Endodermal cell (in vitro differentiated cells): ENCODE measurements around the gene DHH. TPM values are rescaled to one million over a fixed set of nuclear protein-coding genes. Genes with fewer than 3 reads are reported as not detected.

Source experiments
- DNase-seq: peaks from one replicate; pipeline ENCODE4 v3.0.0-alpha.2; 2017
- H3K27ac ChIP-seq: 2 replicates; pipeline ENCODE4 v1.5.1; 2013; ENCODE audit warnings: mild to moderate bottlenecking, low read depth, low read length, moderate library complexity
- H3K27me3 ChIP-seq: 2 replicates; pipeline ENCODE4 v1.6.1; 2013; ENCODE audit warnings: mild to moderate bottlenecking, low read length, moderate library complexity; ENCODE audit not compliant: insufficient read depth, control insufficient read depth, poor library complexity, severe bottlenecking
- H3K36me3 ChIP-seq: 2 replicates; pipeline ENCODE4 v1.7.0; 2013; ENCODE audit warnings: mild to moderate bottlenecking, low read length, moderate library complexity; ENCODE audit not compliant: control insufficient read depth, insufficient read depth
- H3K4me1 ChIP-seq: one replicate; pipeline ENCODE4 v1.7.0; 2013; ENCODE audit warnings: low read length; ENCODE audit not compliant: control insufficient read depth, insufficient read depth
- H3K4me3 ChIP-seq: 2 replicates; pipeline ENCODE4 v1.5.1; 2013; ENCODE audit warnings: mild to moderate bottlenecking, low read length, moderate library complexity
- H3K9ac ChIP-seq: 2 replicates; pipeline ENCODE4 v1.6.1; 2013; ENCODE audit warnings: mild to moderate bottlenecking, low read length, moderate library complexity; ENCODE audit not compliant: poor library complexity, severe bottlenecking; ENCODE audit errors: extremely low read depth
- H3K9me3 ChIP-seq: 2 replicates; pipeline ENCODE4 v1.6.1; 2013; ENCODE audit warnings: mild to moderate bottlenecking, low read length, moderate library complexity; ENCODE audit not compliant: control insufficient read depth
- H3K27ac Mint-ChIP-seq: 2 replicates; pipeline ENCODE4 v1.8.0; 2020; ENCODE audit warnings: mixed read lengths
- H3K27me3 Mint-ChIP-seq: 2 replicates; pipeline ENCODE4 v1.8.0; 2021; ENCODE audit warnings: mild to moderate bottlenecking, mixed read lengths; ENCODE audit not compliant: insufficient read depth
- H3K36me3 Mint-ChIP-seq: 2 replicates; pipeline ENCODE4 v1.8.0; 2020; ENCODE audit warnings: low read depth, mixed read lengths
- H3K4me1 Mint-ChIP-seq: 2 replicates; pipeline ENCODE4 v1.8.0; 2020; ENCODE audit warnings: mixed read lengths
- H3K4me3 Mint-ChIP-seq: 2 replicates; pipeline ENCODE4 v1.8.0; 2020; ENCODE audit warnings: mild to moderate bottlenecking, moderate library complexity, mixed read lengths
- H3K9me3 Mint-ChIP-seq: 2 replicates; pipeline ENCODE4 v1.8.0; 2020; ENCODE audit warnings: mild to moderate bottlenecking, mixed read lengths
- WGBS, 2 experiments: methylation state at CpG; one replicate each; pipeline versions ENCODE4 v1.1.5 to v1.1.7; 2013; ENCODE audit warnings: missing lambda C conversion rate in 2 of 2, mixed read lengths in 1 of 2; ENCODE audit not compliant: insufficient coverage in 1 of 2, insufficient read length in 1 of 2; 5-methylcytosine and 5-hydroxymethylcytosine counted together
- total RNA-seq, 2 donors: library from RNA; stranded (reverse); fragmentation: NEBNext Ultra II Directional in 1 of 2; extraction: Animal tissue kit (Norgen Biotek cat#: 25700) in 1 of 2; gene quantifications; 2 replicates in 1 of 2; 3 replicates in 1 of 2; pipeline ENCODE4 v1.2.1, GENCODE V29; 2021
- TF ChIP-seq, protein P1 (sequence below): fragments of 200-600 bp; sonication (generic); conservative IDR thresholded peaks from 2 replicates; pipeline ENCODE4 v1.5.0; 2021; ENCODE audit warnings: antibody characterized with exemption, mild to moderate bottlenecking

Gene DHH
- total RNA-seq, 2 donors from 2014 or later, result 0.15 to 0.51 TPM

DNA sequence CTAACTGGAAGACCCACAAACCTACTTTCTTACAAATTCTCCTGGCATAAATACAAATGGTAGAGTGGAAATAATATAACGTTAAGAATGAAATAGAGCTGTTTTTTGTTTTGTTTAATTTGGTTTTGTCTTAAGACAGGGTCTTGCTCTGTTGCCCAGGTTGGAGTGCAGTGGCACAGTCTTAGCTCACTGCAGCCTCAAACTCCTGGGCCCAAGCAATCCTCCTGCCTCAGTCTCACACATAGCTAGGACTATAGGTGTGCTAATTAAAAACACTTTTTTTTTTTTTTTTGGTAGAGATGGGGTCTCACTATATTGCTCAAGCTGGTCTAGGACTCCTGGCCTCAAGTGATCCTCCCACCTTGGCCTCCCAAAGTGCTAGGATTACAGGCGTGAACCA, 4.1 kb upstream of the DHH start:
- DNase-seq, result no peak
- H3K36me3 Mint-ChIP-seq, result peaks cover 67% of the 10 kb centered on the region

DNA sequence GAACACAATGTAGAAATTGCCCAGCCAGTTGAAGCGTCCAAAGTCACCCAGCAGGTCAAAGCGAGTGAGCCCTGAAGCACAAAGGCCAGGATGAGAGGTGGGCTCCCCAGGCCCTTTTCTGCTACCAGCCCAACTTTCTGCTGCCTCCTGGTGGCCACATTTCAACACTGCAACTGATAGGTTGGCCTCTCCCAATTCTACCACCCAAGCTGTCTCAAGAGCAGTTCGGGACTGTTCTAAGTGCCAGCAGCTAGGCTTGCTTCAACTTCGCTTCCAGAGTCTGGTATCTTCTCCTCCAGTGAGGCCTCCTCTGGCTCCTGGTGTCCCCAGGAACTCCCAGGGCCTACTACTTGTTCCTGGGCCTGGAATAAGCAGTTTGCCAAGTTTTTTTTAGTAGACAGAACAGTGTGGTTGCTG, 3.4 kb upstream of the DHH start:
- peak; percentile 97 for DNase-seq
- peaks cover 63% of the 10 kb centered on the region for H3K36me3 ChIP-seq
- peaks cover 4% of the 10 kb centered on the region for H3K4me1 Mint-ChIP-seq
- H3K9me3 ChIP-seq, result no peaks in the 10 kb centered on the region
- no peak overlapping the region for H3K4me3 Mint-ChIP-seq
- no peak overlapping the region for H3K4me3 ChIP-seq
- peaks cover 28% of the 10 kb centered on the region for H3K27me3 Mint-ChIP-seq
- H3K9ac ChIP-seq, result no peak overlapping the region
- H3K9me3 Mint-ChIP-seq, result no peaks in the 10 kb centered on the region
- TF ChIP-seq, protein P1, sequence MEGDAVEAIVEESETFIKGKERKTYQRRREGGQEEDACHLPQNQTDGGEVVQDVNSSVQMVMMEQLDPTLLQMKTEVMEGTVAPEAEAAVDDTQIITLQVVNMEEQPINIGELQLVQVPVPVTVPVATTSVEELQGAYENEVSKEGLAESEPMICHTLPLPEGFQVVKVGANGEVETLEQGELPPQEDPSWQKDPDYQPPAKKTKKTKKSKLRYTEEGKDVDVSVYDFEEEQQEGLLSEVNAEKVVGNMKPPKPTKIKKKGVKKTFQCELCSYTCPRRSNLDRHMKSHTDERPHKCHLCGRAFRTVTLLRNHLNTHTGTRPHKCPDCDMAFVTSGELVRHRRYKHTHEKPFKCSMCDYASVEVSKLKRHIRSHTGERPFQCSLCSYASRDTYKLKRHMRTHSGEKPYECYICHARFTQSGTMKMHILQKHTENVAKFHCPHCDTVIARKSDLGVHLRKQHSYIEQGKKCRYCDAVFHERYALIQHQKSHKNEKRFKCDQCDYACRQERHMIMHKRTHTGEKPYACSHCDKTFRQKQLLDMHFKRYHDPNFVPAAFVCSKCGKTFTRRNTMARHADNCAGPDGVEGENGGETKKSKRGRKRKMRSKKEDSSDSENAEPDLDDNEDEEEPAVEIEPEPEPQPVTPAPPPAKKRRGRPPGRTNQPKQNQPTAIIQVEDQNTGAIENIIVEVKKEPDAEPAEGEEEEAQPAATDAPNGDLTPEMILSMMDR, result peak; percentile 90
- WGBS, 2 experiments, result 68 to 76% methylated on average over 2 to 4 of the region's 4 CpGs
- no peak overlapping the region for H3K27ac ChIP-seq
- peaks cover 63% of the 10 kb centered on the region for H3K36me3 Mint-ChIP-seq
- no peak overlapping the region for H3K27ac Mint-ChIP-seq
- peaks cover 27% of the 10 kb centered on the region for H3K27me3 ChIP-seq
- peaks cover 3% of the 10 kb centered on the region for H3K4me1 ChIP-seq

More for the DNA sequence above, 4.1 kb upstream of the DHH start:
- Histone ChIP-seq H3K4me1 (peaks cover 3% of the 10 kb centered on the region), H3K9ac (no peak overlapping the region), H3K4me3 (no peak overlapping the region), H3K27me3 (peaks cover 20% of the 10 kb centered on the region), H3K36me3 (peaks cover 69% of the 10 kb centered on the region), H3K27ac (no peak overlapping the region), H3K9me3 (no peaks in the 10 kb centered on the region)
- H3K4me1 Mint-ChIP-seq, result peaks cover 4% of the 10 kb centered on the region
- TF ChIP-seq, protein P1, result no peak
- H3K9me3 Mint-ChIP-seq, result no peaks in the 10 kb centered on the region
- H3K27ac Mint-ChIP-seq, result no peak overlapping the region
- WGBS, 2 experiments, result 93 to 100% methylated on average over 1 to 2 of the region's 2 CpGs
- no peak overlapping the region for H3K4me3 Mint-ChIP-seq
- H3K27me3 Mint-ChIP-seq, result peaks cover 22% of the 10 kb centered on the region

DNA sequence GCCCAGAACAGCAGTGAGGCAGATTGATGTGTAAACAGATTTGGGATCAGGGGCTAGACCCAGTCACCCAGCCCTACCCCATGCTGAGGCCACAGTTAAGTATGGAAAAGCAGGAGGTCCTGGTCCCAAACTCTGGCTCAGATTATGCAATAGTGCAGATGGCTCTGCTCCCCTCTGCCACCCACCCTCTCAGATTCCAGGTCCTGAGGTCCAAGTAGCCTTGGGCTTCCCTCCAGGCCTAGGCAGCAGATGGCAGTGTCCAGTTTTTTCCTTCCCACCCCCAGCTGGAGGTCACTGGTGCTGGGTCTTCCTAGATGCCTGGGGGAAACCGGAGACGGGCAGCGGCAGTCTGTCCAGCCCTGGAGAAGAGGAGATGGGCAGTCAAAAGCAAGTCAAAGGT, 2.8 kb upstream of the DHH start:
- Histone ChIP-seq H3K4me3 (no peak overlapping the region), H3K27ac (no peak overlapping the region), H3K4me1 (peaks cover 5% of the 10 kb centered on the region), H3K9ac (no peak overlapping the region), H3K36me3 (peaks cover 56% of the 10 kb centered on the region), H3K27me3 (peaks cover 34% of the 10 kb centered on the region), H3K9me3 (no peaks in the 10 kb centered on the region)
- TF ChIP-seq, protein P1, result no peak
- Mint-ChIP-seq H3K27ac (no peak overlapping the region), H3K4me3 (no peak overlapping the region), H3K9me3 (no peaks in the 10 kb centered on the region), H3K4me1 (peaks cover 4% of the 10 kb centered on the region), H3K27me3 (peaks cover 35% of the 10 kb centered on the region), H3K36me3 (peaks cover 61% of the 10 kb centered on the region)
- 93 to 100% methylated on average over 2 to 3 of the region's 3 CpGs for WGBS, 2 experiments
- no peak for DNase-seq
